Osteoblast (primary cell): ENCODE measurements around the gene RNF112. TPM values are rescaled to one million over a fixed set of nuclear protein-coding genes. Genes with fewer than 3 reads are reported as not detected.

Experiments
- DNase-seq: peaks from one replicate; pipeline ENCODE4 v3.0.0; 2011; ENCODE audit warnings: low spot score, mixed read lengths; ENCODE audit not compliant: insufficient read length; ENCODE audit errors: missing footprints
- H2AFZ ChIP-seq: 2 replicates; pipeline ENCODE4 v1.6.0; 2011; ENCODE audit warnings: mild to moderate bottlenecking, low read length
- H3K27ac ChIP-seq: 2 replicates; pipeline ENCODE4 v1.5.1; 2011; ENCODE audit warnings: mild to moderate bottlenecking, low read depth, low read length, moderate library complexity
- H3K27me3 ChIP-seq: 2 replicates; pipeline ENCODE4 v1.6.0; 2012; ENCODE audit warnings: mild to moderate bottlenecking, control low read depth, inconsistent platforms, low read length, moderate library complexity; ENCODE audit not compliant: insufficient read depth
- H3K36me3 ChIP-seq: 2 replicates; pipeline ENCODE4 v1.5.1; 2011; ENCODE audit warnings: mild to moderate bottlenecking, low read length, control low read depth, moderate library complexity; ENCODE audit not compliant: insufficient read depth
- H3K4me1 ChIP-seq: 2 replicates; pipeline ENCODE4 v1.5.1; 2011; ENCODE audit warnings: mild to moderate bottlenecking, low read length, control low read depth, moderate library complexity; ENCODE audit not compliant: insufficient read depth
- H3K4me2 ChIP-seq: 2 replicates; pipeline ENCODE4 v1.6.0; 2011; ENCODE audit warnings: mild to moderate bottlenecking, low read length; ENCODE audit not compliant: insufficient read depth
- H3K4me3 ChIP-seq: fragments of 200-600 bp; sonication (generic); 3 replicates; pipeline ENCODE4 v1.5.1; 2012; ENCODE audit warnings: mild to moderate bottlenecking, low read length, inconsistent platforms; ENCODE audit not compliant: insufficient read depth
- H3K79me2 ChIP-seq: 2 replicates; pipeline ENCODE4 v1.6.0; 2012; ENCODE audit warnings: mild to moderate bottlenecking, low read length, control low read depth, inconsistent platforms; ENCODE audit not compliant: insufficient read depth
- H3K9me3 ChIP-seq: 2 replicates; pipeline ENCODE4 v1.5.1; 2011; ENCODE audit warnings: low read depth, low read length, control low read depth
- H4K20me1 ChIP-seq: 2 replicates; pipeline ENCODE4 v1.6.0; 2012; ENCODE audit warnings: mild to moderate bottlenecking, low read length, control low read depth; ENCODE audit not compliant: insufficient read depth
- total RNA-seq: library from RNA; depleted of rRNA; stranded (reverse); fragments of >200 nt; gene quantifications from 2 replicates; pipeline ENCODE4 v1.2.3, GENCODE V29; 2012
- TF ChIP-seq, protein P1 (sequence below): IDR thresholded peaks from 2 replicates; pipeline ENCODE4 v1.5.1; 2011; ENCODE audit warnings: mild to moderate bottlenecking, low read depth, low read length, moderate library complexity; ENCODE audit errors: extremely low read depth

RNF112 gene
- total RNA-seq, 1 donor = 0.36 TPM

DNA sequence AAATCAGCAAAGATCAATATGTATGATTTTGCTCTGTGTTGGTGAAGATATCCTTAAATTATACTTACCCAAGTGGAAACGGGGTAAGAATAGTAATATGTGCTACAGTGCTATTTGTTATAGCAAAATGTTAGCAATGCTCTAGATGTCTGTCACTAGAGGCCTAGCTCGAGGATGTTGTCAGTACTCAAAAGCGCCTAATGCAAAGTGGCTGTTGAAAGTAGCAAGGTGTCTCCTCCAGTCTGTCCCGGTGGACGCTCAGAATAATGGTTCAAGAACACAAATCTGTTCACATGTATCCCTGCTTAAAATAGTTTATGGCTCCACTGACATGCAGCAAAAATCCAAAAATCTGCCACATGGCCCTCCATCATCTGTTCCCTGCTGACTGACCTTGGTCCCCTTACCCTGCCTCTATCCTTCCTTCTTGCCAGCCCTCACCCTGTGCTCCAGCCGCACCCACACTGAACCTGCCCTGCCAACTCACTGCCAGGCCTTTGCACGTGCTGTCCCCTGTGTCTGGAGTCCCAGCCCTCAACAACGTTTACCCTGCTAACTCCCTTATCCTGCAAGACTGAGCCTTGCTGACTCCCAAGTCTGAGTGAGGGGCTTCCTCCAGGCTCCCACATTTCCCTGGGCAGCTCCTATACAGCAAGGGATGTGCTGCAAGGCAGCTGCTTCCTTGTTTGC lies 9.6 kb upstream of the RNF112 start:
- Histone ChIP-seq H3K27me3 (no peaks in the 10 kb centered on the region), H3K9me3 (no peaks in the 10 kb centered on the region), H4K20me1 (no peaks in the 10 kb centered on the region), H3K27ac (no peak overlapping the region), H3K36me3 (no peaks in the 10 kb centered on the region), H3K4me2 (no peak overlapping the region), H3K4me3 (no peak overlapping the region), H2AFZ (no peak overlapping the region), H3K4me1 (peaks cover 8% of the 10 kb centered on the region), H3K79me2 (no peaks in the 10 kb centered on the region)
- TF ChIP-seq, protein P1, sequence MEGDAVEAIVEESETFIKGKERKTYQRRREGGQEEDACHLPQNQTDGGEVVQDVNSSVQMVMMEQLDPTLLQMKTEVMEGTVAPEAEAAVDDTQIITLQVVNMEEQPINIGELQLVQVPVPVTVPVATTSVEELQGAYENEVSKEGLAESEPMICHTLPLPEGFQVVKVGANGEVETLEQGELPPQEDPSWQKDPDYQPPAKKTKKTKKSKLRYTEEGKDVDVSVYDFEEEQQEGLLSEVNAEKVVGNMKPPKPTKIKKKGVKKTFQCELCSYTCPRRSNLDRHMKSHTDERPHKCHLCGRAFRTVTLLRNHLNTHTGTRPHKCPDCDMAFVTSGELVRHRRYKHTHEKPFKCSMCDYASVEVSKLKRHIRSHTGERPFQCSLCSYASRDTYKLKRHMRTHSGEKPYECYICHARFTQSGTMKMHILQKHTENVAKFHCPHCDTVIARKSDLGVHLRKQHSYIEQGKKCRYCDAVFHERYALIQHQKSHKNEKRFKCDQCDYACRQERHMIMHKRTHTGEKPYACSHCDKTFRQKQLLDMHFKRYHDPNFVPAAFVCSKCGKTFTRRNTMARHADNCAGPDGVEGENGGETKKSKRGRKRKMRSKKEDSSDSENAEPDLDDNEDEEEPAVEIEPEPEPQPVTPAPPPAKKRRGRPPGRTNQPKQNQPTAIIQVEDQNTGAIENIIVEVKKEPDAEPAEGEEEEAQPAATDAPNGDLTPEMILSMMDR = no peak
- no peak for DNase-seq

DNA sequence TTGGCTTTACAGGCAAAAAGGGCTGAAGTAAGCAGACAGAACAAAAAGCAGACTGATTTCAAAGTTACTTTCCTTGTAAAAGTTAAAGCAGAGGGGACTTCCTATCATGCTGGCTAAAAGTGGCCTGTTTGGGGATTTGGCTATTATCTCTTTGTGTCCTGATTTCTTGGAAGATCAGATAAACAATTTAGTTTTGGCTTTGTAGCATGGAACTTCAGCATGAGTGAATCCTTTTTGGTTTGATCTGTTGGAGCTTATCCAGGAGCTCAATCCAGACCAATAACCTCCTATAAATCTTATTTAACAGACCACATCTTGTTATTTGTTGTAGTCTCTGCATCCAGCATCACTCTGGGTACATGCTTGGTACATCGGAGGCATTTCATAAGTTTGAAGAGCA lies 8.9 kb upstream of the RNF112 start:
- TF ChIP-seq, protein P1 = no peak
- H3K9me3 ChIP-seq = no peaks in the 10 kb centered on the region
- H3K4me3 ChIP-seq = no peak overlapping the region
- no peaks in the 10 kb centered on the region for H4K20me1 ChIP-seq
- H3K36me3 ChIP-seq = no peaks in the 10 kb centered on the region
- DNase-seq = no peak
- H3K4me2 ChIP-seq = no peak overlapping the region
- H3K27me3 ChIP-seq = no peaks in the 10 kb centered on the region
- no peak overlapping the region for H2AFZ ChIP-seq
- no peaks in the 10 kb centered on the region for H3K79me2 ChIP-seq
- peaks cover 8% of the 10 kb centered on the region for H3K4me1 ChIP-seq
- no peak overlapping the region for H3K27ac ChIP-seq

DNA sequence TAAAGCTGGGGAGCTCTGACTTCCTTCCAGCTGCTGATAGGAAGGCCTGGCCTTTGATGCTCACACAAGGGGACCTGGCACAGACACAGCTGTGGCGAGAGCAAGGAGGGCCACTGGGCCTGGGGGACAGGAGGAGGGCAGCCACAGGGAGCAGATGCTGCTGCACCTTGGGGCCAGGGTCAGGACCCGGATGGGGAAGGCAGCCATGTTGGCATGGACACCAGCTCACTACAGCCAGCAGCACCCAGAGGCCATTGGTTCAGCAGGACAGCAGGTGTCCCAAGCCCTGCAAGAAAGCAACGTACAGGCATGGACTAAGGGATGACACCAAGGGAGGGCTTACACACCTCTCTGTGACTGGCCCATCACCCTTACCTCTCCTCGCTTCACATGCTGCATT lies 8.0 kb upstream of the RNF112 start:
- no peaks in the 10 kb centered on the region for H3K36me3 ChIP-seq
- H3K27ac ChIP-seq = no peak overlapping the region
- no peaks in the 10 kb centered on the region for H4K20me1 ChIP-seq
- H2AFZ ChIP-seq = no peak overlapping the region
- no peak overlapping the region for H3K4me2 ChIP-seq
- H3K27me3 ChIP-seq = no peaks in the 10 kb centered on the region
- DNase-seq = no peak
- peaks cover 8% of the 10 kb centered on the region for H3K4me1 ChIP-seq
- H3K9me3 ChIP-seq = no peaks in the 10 kb centered on the region
- H3K4me3 ChIP-seq = no peak overlapping the region
- TF ChIP-seq, protein P1 = no peak
- no peaks in the 10 kb centered on the region for H3K79me2 ChIP-seq

DNA sequence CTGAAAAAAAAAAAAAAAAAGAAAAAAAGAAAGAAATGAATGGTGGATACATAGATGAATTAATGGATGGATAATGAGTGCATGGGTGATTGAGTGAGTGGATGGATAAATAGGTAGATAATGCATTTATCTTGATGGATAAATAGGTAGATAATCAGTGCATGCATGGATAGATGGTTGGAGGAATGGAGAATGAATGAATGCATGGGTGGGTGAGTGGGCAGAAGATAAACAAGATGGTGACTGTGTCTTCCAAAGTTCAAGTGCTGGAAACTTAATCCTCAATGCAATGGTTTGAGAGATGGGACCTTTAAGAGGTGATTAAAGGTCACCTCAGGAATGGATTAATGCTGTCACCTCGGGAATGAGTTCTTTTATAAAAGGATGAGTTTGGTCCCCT lies 6.8 kb upstream of the RNF112 start:
- no peak overlapping the region for H2AFZ ChIP-seq
- H3K27me3 ChIP-seq = no peaks in the 10 kb centered on the region
- peak; percentile 62 for DNase-seq
- H3K79me2 ChIP-seq = no peaks in the 10 kb centered on the region
- no peak overlapping the region for H3K27ac ChIP-seq
- no peaks in the 10 kb centered on the region for H3K36me3 ChIP-seq
- no peaks in the 10 kb centered on the region for H3K9me3 ChIP-seq
- H4K20me1 ChIP-seq = no peaks in the 10 kb centered on the region
- H3K4me2 ChIP-seq = no peak overlapping the region
- TF ChIP-seq, protein P1 = no peak
- H3K4me3 ChIP-seq = no peak overlapping the region
- H3K4me1 ChIP-seq = peaks cover 2% of the 10 kb centered on the region
